Measurements from ENCODE around the gene CFDP1.

GRCh38 chr16:75262104-75262799 is 171.1 kb downstream of the CFDP1 start:
- TF ChIP-seq CTCF (optimal IDR thresholded peaks at IDR 0.05 in 1 of 3, IDR thresholded peaks at IDR 0.05 in 1 of 3, conservative IDR thresholded peaks at IDR 0.05 in 1 of 3; ENCODE audit: extremely low read depth in 1 of 3, insufficient read depth in 2 of 3, low read length in 3 of 3) (no peak), EZH2 (IDR thresholded peaks at IDR 0.05; ENCODE audit: low read length) (no peak)

Data from keratinocyte (primary cell).